ENCODE data around the gene TMEM140.

DNA sequence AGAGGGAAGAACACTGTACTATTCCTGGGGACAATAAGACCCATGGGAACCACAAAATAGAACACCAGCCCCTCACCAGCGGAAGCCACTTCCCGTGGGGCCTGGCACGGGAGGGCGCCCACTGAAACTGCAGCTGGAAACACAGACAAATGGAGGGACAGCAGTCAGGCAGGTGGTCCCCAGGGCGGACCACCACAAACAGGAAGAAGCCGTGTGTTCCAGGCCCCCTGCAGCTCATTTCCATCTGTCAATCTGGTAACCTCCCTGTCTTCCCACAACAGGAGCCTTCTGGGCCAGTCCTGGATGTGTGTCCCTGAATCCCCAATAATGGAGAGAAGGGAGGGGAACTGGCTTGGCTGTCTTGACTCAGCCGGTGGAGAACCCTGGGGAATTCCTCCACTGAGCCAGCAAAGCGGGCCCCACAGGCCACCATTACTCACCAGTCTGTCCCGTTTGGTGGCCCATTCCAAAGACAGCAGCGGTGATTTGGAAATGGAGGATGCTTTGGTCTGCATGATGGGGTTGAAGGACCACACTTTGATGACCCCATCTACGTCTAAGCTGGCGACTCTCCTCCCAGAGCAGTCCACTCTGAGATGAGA, 46.7 kb downstream of the TMEM140 start:
- TF ChIP-seq, protein P1, sequence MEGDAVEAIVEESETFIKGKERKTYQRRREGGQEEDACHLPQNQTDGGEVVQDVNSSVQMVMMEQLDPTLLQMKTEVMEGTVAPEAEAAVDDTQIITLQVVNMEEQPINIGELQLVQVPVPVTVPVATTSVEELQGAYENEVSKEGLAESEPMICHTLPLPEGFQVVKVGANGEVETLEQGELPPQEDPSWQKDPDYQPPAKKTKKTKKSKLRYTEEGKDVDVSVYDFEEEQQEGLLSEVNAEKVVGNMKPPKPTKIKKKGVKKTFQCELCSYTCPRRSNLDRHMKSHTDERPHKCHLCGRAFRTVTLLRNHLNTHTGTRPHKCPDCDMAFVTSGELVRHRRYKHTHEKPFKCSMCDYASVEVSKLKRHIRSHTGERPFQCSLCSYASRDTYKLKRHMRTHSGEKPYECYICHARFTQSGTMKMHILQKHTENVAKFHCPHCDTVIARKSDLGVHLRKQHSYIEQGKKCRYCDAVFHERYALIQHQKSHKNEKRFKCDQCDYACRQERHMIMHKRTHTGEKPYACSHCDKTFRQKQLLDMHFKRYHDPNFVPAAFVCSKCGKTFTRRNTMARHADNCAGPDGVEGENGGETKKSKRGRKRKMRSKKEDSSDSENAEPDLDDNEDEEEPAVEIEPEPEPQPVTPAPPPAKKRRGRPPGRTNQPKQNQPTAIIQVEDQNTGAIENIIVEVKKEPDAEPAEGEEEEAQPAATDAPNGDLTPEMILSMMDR (IDR thresholded peaks at IDR 0.05) = no peak
- no peak for TF ChIP-seq POLR2A (IDR thresholded peaks at IDR 0.05)
